ENCODE results near the gene AK1.

DNA sequence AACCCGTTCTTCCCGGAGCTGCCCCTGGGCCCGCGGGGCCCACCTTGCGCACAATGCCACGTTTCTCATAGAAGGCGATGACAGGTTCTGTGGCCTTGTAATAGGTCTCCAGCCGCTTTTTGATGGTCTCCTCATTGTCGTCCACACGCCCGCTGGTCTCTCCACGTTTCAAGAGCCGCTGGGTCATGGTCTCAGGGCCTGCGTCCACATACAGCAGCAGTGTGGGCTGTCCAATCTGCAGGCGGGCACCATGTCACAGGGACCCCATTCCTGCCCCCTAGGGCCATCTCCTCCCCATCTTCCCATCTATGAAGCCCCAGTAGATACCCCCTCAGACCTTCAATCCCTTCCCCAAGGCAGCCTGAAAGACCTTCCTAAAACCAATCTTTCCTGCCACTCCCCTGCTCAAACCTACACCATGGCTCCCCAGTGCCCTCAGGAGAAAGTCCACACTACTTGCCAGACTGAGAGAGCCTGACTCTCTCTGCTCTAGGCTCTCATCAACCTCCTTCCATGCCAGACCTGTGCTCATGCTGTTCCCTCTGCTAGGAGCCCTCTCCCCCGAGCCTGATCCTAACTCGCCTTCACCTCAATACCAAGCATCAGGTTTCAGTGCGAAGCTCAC, 9.1 kb downstream of the AK1 start:
- TF ChIP-seq, protein P1, sequence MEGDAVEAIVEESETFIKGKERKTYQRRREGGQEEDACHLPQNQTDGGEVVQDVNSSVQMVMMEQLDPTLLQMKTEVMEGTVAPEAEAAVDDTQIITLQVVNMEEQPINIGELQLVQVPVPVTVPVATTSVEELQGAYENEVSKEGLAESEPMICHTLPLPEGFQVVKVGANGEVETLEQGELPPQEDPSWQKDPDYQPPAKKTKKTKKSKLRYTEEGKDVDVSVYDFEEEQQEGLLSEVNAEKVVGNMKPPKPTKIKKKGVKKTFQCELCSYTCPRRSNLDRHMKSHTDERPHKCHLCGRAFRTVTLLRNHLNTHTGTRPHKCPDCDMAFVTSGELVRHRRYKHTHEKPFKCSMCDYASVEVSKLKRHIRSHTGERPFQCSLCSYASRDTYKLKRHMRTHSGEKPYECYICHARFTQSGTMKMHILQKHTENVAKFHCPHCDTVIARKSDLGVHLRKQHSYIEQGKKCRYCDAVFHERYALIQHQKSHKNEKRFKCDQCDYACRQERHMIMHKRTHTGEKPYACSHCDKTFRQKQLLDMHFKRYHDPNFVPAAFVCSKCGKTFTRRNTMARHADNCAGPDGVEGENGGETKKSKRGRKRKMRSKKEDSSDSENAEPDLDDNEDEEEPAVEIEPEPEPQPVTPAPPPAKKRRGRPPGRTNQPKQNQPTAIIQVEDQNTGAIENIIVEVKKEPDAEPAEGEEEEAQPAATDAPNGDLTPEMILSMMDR (IDR thresholded peaks at IDR 0.05; ENCODE audit: low read length) = no peak
- no peak for TF ChIP-seq EZH2 (optimal IDR thresholded peaks at IDR 0.05; ENCODE audit: low read depth, low read length)
